HG02981 (cell line): Measurements from ENCODE around the gene DNHD1.

ENCODE experiments used
- ATAC-seq: cut with Tn5 transposase; IDR thresholded peaks from one replicate; pipeline ENCODE4 v1.9.1; 2021; ENCODE audit warnings: mild to moderate bottlenecking, moderate library complexity; ENCODE audit not compliant: unreplicated experiment

Gene DNHD1

GRCh38 chr11:6531267-6531752 lies 34.2 kb downstream of the DNHD1 start:
- no peak for ATAC-seq

GRCh38 chr11:6538456-6538855 lies 41.4 kb downstream of the DNHD1 start:
- no peak for ATAC-seq

GRCh38 chr11:6538945-6539344 lies 41.9 kb downstream of the DNHD1 start:
- no peak for ATAC-seq

GRCh38 chr11:6539748-6540268 lies 42.7 kb downstream of the DNHD1 start:
- ATAC-seq: no peak

- ATAC-seq: no peak
These were observed 44.3 kb downstream of the DNHD1 start for GRCh38 chr11:6541356-6541755.

- no peak for ATAC-seq
These were observed 45.6 kb downstream of the DNHD1 start for GRCh38 chr11:6542727-6543126.

- ATAC-seq: no peak
These were observed 48.1 kb downstream of the DNHD1 start for GRCh38 chr11:6544921-6545850.

- no peak for ATAC-seq
These were observed 49.0 kb downstream of the DNHD1 start for GRCh38 chr11:6545917-6546605.

- ATAC-seq: no peak
These were observed 49.7 kb downstream of the DNHD1 start for GRCh38 chr11:6546735-6547134.

GRCh38 chr11:6547177-6547576 lies 50.1 kb downstream of the DNHD1 start:
- no peak for ATAC-seq

GRCh38 chr11:6548121-6548520 lies 51.0 kb downstream of the DNHD1 start:
- no peak for ATAC-seq

- no peak for ATAC-seq
These were observed 51.6 kb downstream of the DNHD1 start for GRCh38 chr11:6548641-6549040.

GRCh38 chr11:6553634-6554033 lies 56.6 kb downstream of the DNHD1 start:
- ATAC-seq: no peak

- ATAC-seq: no peak
These were observed 58.0 kb downstream of the DNHD1 start for GRCh38 chr11:6554828-6555706.

GRCh38 chr11:6556139-6556949 lies 59.3 kb downstream of the DNHD1 start:
- no peak for ATAC-seq

GRCh38 chr11:6557063-6557462 lies 60.0 kb downstream of the DNHD1 start:
- no peak for ATAC-seq

- ATAC-seq: no peak
These were observed 60.9 kb downstream of the DNHD1 start for GRCh38 chr11:6557761-6558674.

GRCh38 chr11:6559369-6559768 lies 62.3 kb downstream of the DNHD1 start:
- ATAC-seq: no peak

- no peak for ATAC-seq
These were observed 64.2 kb downstream of the DNHD1 start for GRCh38 chr11:6561288-6561687.
